HK-2 (cell line): ENCODE data around the gene MRPL52.

Source experiments
- DNase-seq: peaks from one replicate; pipeline ENCODE4 v3.0.0-alpha.2; 2018; ENCODE audit not compliant: unreplicated experiment

The MRPL52 gene

GRCh38 chr14:22882064-22882463 lies 52.4 kb downstream of the MRPL52 start:
- no peak for DNase-seq

- no peak for DNase-seq
These were observed 53.0 kb downstream of the MRPL52 start for GRCh38 chr14:22882529-22883172.

- DNase-seq: no peak
These were observed 53.7 kb downstream of the MRPL52 start, which contains the start of gene REM2 for GRCh38 chr14:22883173-22883976. REM2 (plus strand) TSS chr14:22883222; CDS start chr14:22883288, 66 bp downstream.

GRCh38 chr14:22884076-22884737 lies 54.5 kb downstream of the MRPL52 start:
- no peak for DNase-seq
